Activated gamma-delta T cell treated with anti-CD3 and anti-CD28 coated beads, Interleukin-2, amount 50 U/mL, for 16 hours (primary cell): ENCODE data around the gene GPS1.
"Not testable (repeated sequence)": the region's sequence is repeated elsewhere in the genome, so short reads cannot be mapped to it uniquely, and the experiment has no call there.

Experiments used
- DNase-seq: peaks from one replicate; pipeline ENCODE4 v3.0.0-alpha.2; 2020; ENCODE audit warnings: low read depth

The GPS1 gene

GRCh38 chr17:82028966-82029365 lies 22.7 kb upstream of the GPS1 start:
- no peak for DNase-seq

- no peak for DNase-seq
These were observed 22.3 kb upstream of the GPS1 start for GRCh38 chr17:82029391-82029790.

- no peak for DNase-seq
These were observed 21.7 kb upstream of the GPS1 start for GRCh38 chr17:82029990-82030469.

DNA sequence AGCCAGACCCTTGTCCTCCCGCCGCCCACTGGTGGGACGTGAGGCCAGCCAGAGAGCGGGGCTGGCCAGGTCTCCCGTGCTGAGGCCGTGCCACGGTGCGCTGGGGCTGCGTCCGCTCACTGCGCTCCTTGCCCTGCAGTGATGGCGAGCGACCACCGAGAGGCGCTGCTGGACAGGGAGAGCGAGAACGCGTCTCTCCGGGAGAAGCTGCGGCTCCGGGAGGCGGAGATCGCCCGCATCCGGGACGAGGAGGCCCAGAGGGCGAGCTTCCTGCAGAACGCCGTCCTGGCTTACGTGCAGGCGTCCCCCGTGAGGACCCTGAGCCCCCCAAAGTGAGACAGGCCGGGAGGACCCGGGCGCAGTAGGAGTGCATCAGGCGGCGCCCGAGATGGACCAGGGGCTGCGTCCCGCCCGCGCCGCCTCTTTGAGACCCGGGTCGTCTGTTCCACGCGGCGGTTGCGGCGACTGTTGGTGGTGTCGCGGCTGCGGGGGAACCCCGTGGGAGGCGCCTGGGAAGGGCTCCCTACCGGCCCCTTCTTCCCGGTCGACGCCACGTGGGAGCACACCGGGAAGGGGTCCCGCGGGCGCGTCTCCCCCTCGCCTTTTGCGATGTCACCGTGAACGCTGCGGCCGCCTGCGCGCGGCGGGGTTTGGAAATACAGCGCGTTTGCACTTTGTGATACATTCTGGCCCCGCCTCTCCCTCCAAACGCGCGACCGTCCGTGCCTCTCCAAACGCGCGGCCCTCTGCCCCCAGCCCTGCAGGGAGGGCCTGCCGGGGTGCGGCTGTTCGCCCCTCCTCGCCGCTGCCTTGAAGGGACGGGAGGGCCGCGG lies 21.0 kb upstream of the GPS1 start:
- peak; percentile 71 for DNase-seq

DNA sequence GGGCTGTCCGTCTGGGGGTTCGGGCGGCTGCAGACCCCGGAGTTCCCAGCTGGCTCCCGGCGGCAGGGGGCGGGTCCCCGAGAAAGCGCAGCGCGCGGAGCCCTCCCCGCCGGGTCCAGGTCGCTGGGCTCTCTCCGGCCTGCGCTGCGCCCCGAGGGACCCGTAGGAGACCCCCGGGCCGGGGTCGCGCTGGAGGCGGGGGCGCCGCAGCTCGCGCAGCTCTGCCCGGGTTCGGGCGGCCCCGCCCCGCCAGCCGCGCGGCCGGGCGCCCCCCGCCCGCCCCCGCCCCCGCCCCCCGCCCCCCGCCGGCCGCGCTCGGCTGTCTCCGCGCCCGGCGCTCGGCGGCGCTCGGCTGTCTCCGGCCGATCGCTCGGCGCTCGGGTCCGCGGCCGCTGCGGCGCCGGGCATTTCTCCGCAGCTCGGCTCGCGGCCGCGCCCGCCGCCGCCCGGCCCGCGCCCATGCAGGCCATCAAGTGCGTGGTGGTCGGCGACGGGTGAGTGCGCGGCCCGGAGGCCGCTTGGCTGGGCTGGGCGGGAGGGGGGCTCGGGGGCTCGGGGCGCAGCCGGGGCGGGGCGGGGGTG lies 20.3 kb upstream of the GPS1 start, which contains the start of gene RAC3:
Gene RAC3 (plus strand): TSS at position 376 of the 582 bp plus-strand sequence. CDS start 84 bp downstream, at position 460.
- DNase-seq: no peak

DNA sequence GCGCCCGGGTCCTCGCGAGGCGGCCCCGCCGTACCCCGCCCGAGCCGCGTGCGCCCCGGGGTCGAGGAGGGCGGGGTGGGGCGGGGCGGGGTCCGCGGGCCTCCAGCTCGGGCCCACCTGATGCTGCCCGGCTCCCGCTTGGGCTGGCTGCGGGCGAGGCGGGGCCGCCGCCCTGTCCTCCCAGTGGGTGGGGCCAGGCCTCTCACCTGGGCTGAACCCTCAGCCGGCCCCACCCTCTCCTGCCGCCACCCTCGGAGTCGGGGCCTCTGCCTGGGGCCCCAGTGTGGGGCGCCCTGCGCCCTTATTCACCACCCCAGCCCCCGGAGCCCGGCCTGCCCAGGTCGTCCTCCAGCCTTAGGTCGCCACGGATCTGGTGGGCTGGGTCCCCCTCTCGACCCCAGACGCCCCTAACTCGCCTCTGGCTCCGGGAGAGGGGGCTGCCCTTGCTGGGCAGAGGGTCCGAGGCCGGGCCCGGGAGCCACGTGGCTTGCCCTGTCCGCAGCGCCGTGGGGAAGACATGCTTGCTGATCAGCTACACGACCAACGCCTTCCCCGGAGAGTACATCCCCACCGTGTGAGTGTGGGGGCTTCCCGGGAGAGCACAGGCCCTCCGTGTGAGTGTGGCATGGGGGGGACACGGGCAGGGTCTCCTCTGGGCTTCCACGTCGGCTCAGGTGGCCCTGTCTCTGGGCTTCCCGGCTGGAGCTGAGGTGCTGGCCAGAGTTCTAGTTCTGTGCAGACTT lies 19.6 kb upstream of the GPS1 start:
- DNase-seq: no peak

DNA sequence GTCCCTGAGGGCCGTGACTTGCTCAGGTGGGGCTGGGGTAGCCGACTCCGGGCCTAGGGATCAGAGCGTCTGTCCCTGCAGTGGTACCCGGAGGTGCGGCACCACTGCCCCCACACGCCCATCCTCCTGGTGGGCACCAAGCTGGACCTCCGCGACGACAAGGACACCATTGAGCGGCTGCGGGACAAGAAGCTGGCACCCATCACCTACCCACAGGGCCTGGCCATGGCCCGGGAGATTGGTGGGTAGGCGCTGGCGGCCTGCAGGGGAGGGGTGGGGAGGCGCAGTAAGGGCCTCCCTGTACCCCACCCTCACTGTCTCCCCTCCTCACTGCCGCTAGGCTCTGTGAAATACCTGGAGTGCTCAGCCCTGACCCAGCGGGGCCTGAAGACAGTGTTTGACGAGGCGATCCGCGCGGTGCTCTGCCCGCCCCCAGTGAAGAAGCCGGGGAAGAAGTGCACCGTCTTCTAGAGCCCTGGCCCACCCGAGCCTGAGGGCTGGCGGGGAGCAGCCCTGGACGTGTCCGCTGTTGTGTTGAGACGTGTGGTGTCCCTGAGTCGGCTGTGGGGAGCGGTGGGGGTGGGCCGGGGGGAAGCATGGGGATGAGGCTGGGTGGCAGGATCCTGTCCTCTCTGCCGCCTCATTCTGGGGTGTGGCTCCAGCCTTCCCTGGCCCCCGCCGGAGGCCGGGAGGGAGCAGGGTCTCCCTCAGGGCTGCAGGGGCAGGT lies 18.2 kb upstream of the GPS1 start:
- DNase-seq: no peak

GRCh38 chr17:82034371-82035011 lies 17.2 kb upstream of the GPS1 start:
- DNase-seq: no peak

DNA sequence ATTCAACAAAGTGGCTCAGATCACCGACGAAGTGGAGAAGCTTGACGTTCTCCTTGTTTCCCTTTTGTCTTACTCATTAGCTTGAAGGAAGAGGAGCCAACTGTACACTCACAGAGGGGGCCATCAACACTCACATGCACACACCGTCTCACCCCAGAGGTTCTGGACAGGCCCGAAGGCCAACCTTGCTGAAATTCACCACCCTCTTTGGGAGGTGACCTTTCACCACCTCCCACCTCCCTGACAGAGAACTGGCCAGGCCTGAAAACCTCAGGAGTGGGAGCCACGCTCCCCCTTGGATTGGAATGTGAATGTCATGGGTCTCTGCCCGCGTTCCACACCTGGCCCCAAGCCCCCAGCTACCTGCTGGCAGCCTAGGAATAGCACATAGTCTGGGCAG lies 16.2 kb upstream of the GPS1 start:
- DNase-seq: no peak

DNA sequence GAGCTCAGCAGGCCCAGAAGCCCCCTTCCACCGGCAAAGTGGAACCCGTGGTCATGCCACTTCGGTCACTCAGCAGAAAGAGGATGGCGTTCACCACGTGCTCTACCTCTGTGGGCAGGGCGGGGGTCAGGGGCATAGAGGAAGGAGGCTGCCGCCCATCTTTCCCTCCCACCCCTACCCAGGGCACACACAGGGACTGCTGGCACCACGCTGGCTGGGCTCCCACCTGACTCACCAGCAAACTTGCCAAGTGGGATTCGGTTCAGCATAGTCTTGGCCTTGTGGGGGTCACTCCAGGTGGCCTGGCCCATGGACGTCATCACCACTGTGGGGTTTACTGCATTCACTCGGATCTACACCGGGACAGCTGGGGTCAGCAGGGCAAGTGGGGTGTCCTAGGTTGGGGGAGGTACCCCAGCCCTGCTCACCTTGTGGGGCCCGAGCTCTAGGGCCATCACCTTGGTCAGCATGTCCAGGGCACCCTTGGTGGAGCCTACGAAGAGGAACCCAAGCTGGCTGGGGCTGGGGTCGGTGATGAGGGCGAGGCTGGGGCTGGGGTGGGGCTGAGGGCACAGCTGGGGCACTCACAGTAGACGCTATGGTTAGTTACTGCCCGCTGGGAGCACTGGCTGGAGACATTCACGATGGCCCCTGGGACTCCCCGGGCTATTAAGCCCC lies 15.6 kb upstream of the GPS1 start:
- DNase-seq: no peak

DNA sequence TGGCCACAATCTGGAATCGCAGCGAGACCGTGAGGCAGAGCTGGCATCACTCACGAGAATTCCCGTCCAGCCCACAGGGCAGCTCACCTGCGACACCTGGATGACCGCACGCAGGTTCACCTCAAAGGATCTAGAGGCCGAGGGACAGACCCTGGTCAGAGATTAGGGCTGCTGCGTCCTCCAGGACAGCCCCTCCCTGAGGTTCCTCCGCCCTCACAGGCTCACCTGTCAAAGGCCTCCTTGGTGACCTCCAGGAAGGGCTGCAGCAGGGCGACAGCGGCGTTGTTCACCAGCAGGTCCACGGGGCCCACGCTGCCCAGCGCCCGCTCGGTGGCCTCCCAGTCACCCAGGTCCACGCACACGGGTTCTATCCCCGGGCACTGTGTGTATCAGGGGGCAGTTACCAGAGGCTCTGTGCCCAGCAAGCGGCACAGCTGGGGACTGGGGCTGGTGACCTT lies 15.0 kb upstream of the GPS1 start:
- no peak for DNase-seq

GRCh38 chr17:82037092-82037888 lies 14.4 kb upstream of the GPS1 start, which contains the start of gene DCXR:
Gene DCXR (minus strand): TSS chr17:82037697. CDS start chr17:82037682, 15 bp downstream.
- peak; percentile 92 for DNase-seq

- no peak for DNase-seq
These were observed 13.9 kb upstream of the GPS1 start for GRCh38 chr17:82037889-82038195.

DNA sequence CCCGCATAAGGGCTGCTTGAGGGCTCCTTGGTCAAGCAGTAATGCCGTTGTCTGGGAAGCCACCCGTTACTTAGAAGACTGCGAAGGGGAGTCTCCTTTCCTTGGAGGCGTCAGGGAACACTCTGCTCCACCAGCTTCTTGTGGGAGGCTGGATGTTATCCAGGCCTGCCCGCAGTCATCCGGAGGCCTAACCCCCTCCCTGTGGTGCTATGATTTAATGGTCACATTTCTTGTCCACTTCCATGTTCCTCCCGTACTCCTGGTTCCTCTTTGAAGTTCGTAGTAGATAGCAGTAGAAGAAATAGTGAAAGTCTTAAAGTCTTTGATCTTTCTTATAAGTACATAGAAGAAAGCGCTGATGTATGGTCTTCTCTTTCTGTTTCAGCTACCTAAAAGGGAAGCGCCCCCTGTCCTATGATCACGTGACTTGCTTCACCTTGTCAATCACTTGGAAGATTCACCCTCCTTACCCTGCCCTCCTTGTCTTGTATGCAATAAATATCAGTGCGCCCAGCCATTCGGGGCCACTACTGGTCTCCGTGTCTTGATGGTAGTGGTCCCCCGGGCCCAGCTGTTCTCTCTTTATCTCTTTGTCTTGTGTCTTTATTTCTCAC lies 12.8 kb upstream of the GPS1 start:
- not testable (repeated sequence) for DNase-seq

- DNase-seq: no peak
These were observed 11.9 kb upstream of the GPS1 start for GRCh38 chr17:82039695-82040299.

- no peak for DNase-seq
These were observed 10.4 kb upstream of the GPS1 start for GRCh38 chr17:82041144-82041814.

GRCh38 chr17:82042649-82043048 lies 9.0 kb upstream of the GPS1 start:
- no peak for DNase-seq

DNA sequence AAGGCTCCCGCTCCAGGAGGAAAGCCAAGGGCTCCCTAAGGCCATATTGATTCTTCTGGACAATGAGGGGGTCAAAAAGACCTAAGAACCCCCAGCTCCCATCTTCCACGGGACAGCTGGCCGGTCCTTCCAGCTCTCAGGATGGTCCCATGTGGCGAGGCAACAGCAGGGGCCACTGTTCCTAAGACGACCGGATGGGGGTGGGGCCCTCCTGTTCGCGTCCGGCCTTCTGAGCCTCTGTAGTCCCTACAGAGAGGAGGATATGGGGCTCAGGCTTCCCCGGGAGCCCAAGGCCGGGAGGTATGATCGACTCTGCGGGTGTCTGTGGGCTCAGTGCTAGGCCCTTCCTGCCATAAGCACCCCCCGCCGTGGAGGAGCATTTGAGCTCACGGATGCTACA lies 8.2 kb upstream of the GPS1 start:
- no peak for DNase-seq
